HepG2 (cell line): ENCODE results near the gene SPRED2. TPM values are rescaled to one million over a fixed set of nuclear protein-coding genes. Genes with fewer than 3 reads are reported as not detected.
A peak's percentile ranks its signal among the peaks of the same experiment; 100 is the strongest.

Experiments
- EHMT2 ChIP-seq: fragments of 200-600 bp; sonication (generic); IDR thresholded peaks from 2 replicates; pipeline ENCODE4 v1.7.0; 2017; ENCODE audit warnings: antibody characterized with exemption, low read depth, low read length, borderline replicate concordance
- GPN1 ChIP-seq: sonication (generic); formaldehyde crosslinking; IDR thresholded peaks from 2 replicates; pipeline ENCODE4 v1.5.1; 2020; ENCODE audit warnings: missing genetic modification reagents, borderline replicate concordance
- RERE ChIP-seq: IDR thresholded peaks from 2 replicates; pipeline ENCODE4 v1.6.1; 2016; ENCODE audit warnings: low read depth, missing genetic modification reagents, missing compliant biosample characterization
- SALL2 ChIP-seq: sonication (generic); formaldehyde crosslinking; IDR thresholded peaks from 2 replicates; pipeline ENCODE4 v1.8.1; 2023; ENCODE audit warnings: mild to moderate bottlenecking, missing genetic modification reagents, inconsistent platforms
- SCMH1 ChIP-seq: sonication (generic); formaldehyde crosslinking; IDR thresholded peaks from 2 replicates; pipeline ENCODE4 v1.9.0; 2021; ENCODE audit warnings: missing genetic modification reagents, mild to moderate bottlenecking, borderline replicate concordance
- SNAPC4 ChIP-seq: sonication (generic); formaldehyde crosslinking; IDR thresholded peaks from 2 replicates; pipeline ENCODE4 v1.4.0; 2020; ENCODE audit warnings: mild to moderate bottlenecking, missing genetic modification reagents
- SRF ChIP-seq: IDR thresholded peaks from 2 replicates; pipeline ENCODE4 v1.6.1; 2011; ENCODE audit warnings: mild to moderate bottlenecking, low read depth, low read length, moderate library complexity
- ZFY ChIP-seq: sonication (generic); formaldehyde crosslinking; IDR thresholded peaks from 2 replicates; pipeline ENCODE4 v1.4.0; 2020; ENCODE audit warnings: missing genetic modification reagents
- ZNF121 ChIP-seq: sonication (generic); formaldehyde crosslinking; IDR thresholded peaks from 2 replicates; pipeline ENCODE4 v1.5.0; 2020; ENCODE audit warnings: mild to moderate bottlenecking, missing genetic modification reagents
- ZNF605 ChIP-seq: sonication (generic); formaldehyde crosslinking; IDR thresholded peaks from 2 replicates; pipeline ENCODE4 v1.8.0; 2022; ENCODE audit warnings: mild to moderate bottlenecking, missing genetic modification reagents
- ZNF7 ChIP-seq: IDR thresholded peaks from 2 replicates; pipeline ENCODE4 v1.6.1; 2016; ENCODE audit warnings: missing biosample characterization, missing genetic modification reagents
- polyA plus RNA-seq, 8 experiments: library from polyadenylated mRNA; depleted of rRNA in 3 of 8; stranded (reverse) in 7 of 8; unstranded in 1 of 8; fragments of >200 nt; fragmentation: Illumina TruSeq in 4 of 8; extraction: Trizol in 4 of 8; gene quantifications; 2 replicates each; pipeline versions ENCODE4 v1.2.1 to v1.2.3, GENCODE V29; 2011 to 2016; ENCODE audit warnings: low read depth in 4 of 8, missing spikeins in 1 of 8, mixed read lengths in 1 of 8; ENCODE audit not compliant: insufficient read depth in 1 of 8
- total RNA-seq, 5 experiments: library from RNA; depleted of rRNA; stranded (reverse); fragments of >200 nt; fragmentation: Illumina TruSeq; extraction: Trizol; gene quantifications; 2 replicates each; pipeline ENCODE4 v1.2.3, GENCODE V29; 2016; ENCODE audit warnings: low read depth in 1 of 5
- TF ChIP-seq, protein P1 (sequence below): sonication (generic); formaldehyde crosslinking; IDR thresholded peaks from 2 replicates; pipeline ENCODE4 v1.5.1; 2020; ENCODE audit warnings: mild to moderate bottlenecking, missing genetic modification reagents, borderline replicate concordance

The SPRED2 gene
- total and polyA plus RNA-seq, 2 of the 13 experiments (the other 11 are each of a cell fraction or from before 2014, with no cell fraction given): 13.0 to 37.0 TPM

DNA sequence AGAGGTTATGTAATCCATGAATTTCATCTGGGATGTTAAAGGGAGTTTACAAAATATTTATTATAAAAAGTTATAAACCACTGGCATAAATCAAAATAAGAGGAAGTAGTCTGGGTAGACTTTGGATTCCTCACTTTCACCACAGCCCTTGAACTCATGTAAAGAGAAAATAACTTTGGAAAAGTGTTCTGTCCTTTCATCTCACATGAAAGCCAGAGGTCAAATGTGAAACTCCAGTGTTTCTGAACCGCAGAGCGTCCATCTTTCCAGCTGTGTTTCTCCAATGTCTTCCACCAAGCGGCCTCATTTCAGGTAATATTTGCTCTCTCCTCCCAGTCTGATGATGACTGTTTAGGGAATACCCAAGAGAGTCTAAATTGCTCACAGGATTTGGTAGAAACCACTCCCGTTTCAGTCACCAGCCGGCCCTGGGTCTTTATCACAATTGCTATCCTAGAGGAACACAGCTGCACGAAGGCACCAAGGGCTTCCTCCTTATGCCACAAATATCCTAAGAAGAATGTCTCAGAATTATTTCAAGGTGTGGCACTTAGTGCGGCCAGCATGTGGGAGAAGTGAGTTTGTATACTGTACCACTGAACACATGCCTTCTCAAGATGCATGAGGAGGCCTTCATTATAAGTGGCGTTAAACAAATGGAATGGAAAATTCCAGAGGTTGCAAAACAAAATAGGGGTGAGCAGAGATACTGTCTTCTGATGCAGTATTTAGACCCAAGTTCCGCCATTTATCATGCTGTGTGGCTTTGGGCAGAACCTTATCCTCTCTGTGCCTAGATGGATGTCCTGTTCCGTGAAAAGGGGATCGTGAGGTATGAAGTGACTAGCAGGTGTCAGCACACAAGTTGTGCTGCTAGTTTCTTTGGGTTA, 140.9 kb downstream of the SPRED2 start (continued):
- no peak for TF ChIP-seq RERE (CRISPR knock-in tag)
- peak; percentile 54; the same call in 1 of the 2 replicates for TF ChIP-seq ZNF7 (CRISPR knock-in tag)
- no peak for TF ChIP-seq SRF
- TF ChIP-seq SALL2 (CRISPR knock-in tag): 0 out of 2 replicates have a peak, but pooled peaks have one; percentile 16
- TF ChIP-seq SNAPC4 (CRISPR knock-in tag): no peak
- TF ChIP-seq EHMT2: no peak
- TF ChIP-seq ZFY (CRISPR knock-in tag): 0 out of 2 replicates have a peak, but pooled peaks have one; percentile 21
- TF ChIP-seq, protein P1, sequence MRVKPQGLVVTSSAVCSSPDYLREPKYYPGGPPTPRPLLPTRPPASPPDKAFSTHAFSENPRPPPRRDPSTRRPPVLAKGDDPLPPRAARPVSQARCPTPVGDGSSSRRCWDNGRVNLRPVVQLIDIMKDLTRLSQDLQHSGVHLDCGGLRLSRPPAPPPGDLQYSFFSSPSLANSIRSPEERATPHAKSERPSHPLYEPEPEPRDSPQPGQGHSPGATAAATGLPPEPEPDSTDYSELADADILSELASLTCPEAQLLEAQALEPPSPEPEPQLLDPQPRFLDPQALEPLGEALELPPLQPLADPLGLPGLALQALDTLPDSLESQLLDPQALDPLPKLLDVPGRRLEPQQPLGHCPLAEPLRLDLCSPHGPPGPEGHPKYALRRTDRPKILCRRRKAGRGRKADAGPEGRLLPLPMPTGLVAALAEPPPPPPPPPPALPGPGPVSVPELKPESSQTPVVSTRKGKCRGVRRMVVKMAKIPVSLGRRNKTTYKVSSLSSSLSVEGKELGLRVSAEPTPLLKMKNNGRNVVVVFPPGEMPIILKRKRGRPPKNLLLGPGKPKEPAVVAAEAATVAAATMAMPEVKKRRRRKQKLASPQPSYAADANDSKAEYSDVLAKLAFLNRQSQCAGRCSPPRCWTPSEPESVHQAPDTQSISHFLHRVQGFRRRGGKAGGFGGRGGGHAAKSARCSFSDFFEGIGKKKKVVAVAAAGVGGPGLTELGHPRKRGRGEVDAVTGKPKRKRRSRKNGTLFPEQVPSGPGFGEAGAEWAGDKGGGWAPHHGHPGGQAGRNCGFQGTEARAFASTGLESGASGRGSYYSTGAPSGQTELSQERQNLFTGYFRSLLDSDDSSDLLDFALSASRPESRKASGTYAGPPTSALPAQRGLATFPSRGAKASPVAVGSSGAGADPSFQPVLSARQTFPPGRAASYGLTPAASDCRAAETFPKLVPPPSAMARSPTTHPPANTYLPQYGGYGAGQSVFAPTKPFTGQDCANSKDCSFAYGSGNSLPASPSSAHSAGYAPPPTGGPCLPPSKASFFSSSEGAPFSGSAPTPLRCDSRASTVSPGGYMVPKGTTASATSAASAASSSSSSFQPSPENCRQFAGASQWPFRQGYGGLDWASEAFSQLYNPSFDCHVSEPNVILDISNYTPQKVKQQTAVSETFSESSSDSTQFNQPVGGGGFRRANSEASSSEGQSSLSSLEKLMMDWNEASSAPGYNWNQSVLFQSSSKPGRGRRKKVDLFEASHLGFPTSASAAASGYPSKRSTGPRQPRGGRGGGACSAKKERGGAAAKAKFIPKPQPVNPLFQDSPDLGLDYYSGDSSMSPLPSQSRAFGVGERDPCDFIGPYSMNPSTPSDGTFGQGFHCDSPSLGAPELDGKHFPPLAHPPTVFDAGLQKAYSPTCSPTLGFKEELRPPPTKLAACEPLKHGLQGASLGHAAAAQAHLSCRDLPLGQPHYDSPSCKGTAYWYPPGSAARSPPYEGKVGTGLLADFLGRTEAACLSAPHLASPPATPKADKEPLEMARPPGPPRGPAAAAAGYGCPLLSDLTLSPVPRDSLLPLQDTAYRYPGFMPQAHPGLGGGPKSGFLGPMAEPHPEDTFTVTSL (CRISPR knock-in tag): 0 out of 2 replicates have a peak, but pooled peaks have one; percentile 15
- no peak for TF ChIP-seq SCMH1 (CRISPR knock-in tag)
- no peak for TF ChIP-seq ZNF605
- no peak for TF ChIP-seq ZNF121 (CRISPR knock-in tag)
- TF ChIP-seq GPN1 (CRISPR knock-in tag): no peak
